GM13977 (cell line): Measurements from ENCODE around the gene ZSWIM1.
"Not testable (repeated sequence)": the region's sequence is repeated elsewhere in the genome, so short reads cannot be mapped to it uniquely, and the experiment has no call there.

Experiments
- DNase-seq: peaks from one replicate; pipeline ENCODE4 v3.0.0; 2012; ENCODE audit warnings: low spot score
- in situ Hi-C: fragments of 300-500 bp; cut with MboI; formaldehyde crosslinking; loops from one replicate; pipeline ENCODE4 v1.12.0; 2022; ENCODE audit warnings: low sequenced_read_pairs, low pct_unique_long_range_greater_than_20kb, mixed read lengths, inconsistent platforms; ENCODE audit not compliant: unreplicated experiment
- TF ChIP-seq, protein P1 (sequence below): IDR thresholded peaks from 2 replicates; pipeline ENCODE4 v1.5.1; 2012; ENCODE audit warnings: mild to moderate bottlenecking, control low read depth; ENCODE audit not compliant: insufficient read depth; ENCODE audit errors: extremely low read depth, missing control alignments

ZSWIM1 gene

DNA sequence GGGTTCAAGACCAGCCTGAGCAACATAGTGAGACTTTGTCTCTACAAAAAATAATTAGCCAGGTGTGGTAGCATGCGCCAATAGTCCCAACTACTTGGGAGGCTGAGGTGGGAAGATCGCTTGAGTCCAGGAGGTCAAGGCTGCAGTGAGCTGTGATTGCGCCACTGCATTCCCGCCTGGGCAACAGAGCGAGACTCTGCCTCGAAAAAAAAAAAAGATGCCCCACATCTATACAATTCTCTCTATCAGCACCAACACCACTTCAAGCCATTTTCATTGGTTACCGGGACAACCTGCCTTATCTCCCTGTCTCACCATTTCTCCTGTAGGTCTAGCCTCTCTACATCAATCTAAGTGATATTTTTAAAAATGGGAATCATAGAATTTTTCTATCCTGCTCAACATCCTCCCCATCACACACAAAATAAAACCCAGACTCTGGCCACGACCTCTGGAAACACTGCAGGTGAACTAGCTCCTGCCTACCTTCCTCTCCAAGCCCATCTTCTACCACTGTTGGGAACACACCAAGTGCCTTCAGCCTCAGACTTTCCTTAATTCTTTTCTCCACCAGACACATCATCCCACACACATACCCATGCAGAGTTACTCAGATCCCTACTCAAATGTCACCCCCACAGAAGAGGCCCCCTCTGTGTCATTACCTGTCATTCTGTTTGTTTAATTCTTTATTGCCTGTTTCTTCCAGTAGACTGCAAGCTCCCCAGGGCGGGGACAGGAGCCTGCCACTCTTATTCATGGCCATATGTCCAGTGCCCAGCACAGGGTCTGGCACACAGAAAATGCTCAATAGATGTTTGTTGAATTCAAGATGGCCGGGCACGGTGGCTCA is 40.5 kb downstream of the ZSWIM1 start:
- TF ChIP-seq, protein P1, sequence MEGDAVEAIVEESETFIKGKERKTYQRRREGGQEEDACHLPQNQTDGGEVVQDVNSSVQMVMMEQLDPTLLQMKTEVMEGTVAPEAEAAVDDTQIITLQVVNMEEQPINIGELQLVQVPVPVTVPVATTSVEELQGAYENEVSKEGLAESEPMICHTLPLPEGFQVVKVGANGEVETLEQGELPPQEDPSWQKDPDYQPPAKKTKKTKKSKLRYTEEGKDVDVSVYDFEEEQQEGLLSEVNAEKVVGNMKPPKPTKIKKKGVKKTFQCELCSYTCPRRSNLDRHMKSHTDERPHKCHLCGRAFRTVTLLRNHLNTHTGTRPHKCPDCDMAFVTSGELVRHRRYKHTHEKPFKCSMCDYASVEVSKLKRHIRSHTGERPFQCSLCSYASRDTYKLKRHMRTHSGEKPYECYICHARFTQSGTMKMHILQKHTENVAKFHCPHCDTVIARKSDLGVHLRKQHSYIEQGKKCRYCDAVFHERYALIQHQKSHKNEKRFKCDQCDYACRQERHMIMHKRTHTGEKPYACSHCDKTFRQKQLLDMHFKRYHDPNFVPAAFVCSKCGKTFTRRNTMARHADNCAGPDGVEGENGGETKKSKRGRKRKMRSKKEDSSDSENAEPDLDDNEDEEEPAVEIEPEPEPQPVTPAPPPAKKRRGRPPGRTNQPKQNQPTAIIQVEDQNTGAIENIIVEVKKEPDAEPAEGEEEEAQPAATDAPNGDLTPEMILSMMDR, result no peak
- no peak for DNase-seq
- in situ Hi-C loops, result no loop called here

DNA sequence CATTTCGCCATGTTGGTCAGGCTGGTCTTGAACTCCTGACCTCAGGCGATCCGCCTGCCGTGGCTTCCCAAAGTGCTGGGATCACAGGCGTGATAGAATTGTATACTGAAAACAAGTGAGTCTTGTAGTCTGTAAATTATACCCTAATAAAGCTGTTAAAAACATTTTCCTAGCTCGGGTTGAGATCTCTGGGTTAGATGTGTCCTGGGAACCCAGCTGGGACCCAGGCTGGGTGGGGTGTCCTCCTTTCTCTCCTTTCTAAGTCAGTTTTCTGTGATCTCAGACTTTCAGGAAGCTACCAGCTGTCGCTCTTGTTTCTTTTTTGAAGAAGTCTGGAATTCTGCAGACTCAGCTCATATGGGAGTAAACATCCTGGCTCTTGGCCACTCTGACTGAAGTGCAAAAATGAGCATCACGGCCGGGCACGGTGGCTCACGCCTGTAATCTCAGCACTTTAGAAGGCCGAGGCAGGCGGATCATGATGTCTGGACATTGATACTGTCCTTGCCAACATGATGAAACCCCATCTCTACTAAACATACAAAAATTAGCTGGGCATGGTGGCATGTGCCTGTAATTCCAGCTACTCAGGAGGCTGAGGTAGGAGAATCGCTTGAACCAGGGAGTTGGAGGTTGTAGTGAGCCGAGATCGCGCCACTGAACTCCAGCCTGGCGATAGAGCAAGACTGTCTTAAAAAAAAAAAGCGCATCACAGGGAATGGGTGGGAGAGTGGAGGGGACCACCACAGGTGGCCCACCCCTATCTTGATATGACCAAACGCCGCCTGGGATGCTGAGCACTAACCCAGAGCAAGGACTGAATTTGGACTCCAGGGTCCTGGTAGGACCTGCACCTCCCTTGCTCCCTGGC is 43.6 kb downstream of the ZSWIM1 start:
- no peak for DNase-seq
- in situ Hi-C loops, result no loop called here
- TF ChIP-seq, protein P1, result no peak

DNA sequence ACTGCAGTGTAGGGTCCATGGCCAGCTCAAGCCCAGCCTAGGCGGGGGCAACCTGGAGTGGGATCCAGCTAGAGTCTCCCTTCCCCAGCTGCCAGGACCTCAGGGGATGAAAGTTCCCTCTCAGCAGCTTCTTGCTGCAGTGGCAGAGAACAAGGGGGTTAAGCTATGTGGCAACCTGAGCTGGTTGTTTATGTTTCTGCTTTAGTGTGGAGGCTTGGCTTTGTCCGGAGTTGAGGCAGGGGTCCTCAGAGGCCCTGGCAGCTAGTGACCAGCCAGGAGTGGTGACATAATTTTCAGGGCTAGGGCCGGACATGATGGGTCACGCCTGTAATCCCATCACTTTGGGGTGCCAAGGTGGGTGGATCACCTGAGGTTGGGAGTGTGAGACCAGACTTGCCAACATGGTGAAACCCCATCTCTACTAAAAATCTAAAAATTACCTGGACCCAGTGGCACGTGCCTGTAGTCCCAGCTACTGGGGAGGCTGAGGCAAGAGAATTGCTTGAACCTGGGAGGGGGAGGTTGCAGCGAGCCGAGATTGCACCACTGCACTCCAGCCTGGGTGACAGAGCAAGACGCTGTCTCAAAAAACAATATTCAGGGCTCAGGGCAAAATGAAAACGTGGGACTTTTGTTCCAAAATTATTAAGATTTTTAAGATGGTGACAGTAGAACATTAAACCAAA is 44.9 kb downstream of the ZSWIM1 start:
- TF ChIP-seq, protein P1, result no peak

GRCh38 chr20:45926731-45927070 is 45.7 kb downstream of the ZSWIM1 start:
- in situ Hi-C loops, result no loop called here
- no peak for DNase-seq
- TF ChIP-seq, protein P1, result no peak

More for the DNA sequence above, 44.9 kb downstream of the ZSWIM1 start:
- in situ Hi-C loops, result no loop called here
- no peak for DNase-seq

GRCh38 chr20:45927071-45927878 is 46.2 kb downstream of the ZSWIM1 start:
- in situ Hi-C loops, result no loop called here
- TF ChIP-seq, protein P1, result no peak
- DNase-seq, result no peak

DNA sequence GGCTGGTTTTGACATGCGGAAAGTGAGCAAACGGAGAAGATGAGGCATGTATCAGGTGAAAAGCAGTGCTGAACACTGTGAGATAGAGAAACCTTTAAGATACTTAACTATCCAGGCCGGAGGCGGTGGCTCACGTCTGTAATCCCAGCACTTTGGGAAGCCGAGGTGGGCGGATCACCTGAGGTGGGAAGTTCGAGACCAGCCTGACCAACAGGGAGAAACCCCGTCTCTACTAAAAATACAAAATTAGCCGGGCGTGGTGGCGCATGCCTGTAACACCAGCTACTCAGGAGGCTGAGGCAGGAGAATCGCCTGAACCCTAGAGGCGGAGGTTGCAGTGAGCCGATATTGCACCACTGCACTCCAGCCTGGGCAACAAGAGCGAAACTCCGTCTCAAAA is 50.7 kb downstream of the ZSWIM1 start:
- DNase-seq, in situ Hi-C loops: not testable (repeated sequence)
